GM19397 (cell line): ENCODE measurements around the gene DEFB115.
"Not testable (repeated sequence)": the region's sequence is repeated elsewhere in the genome, so short reads cannot be mapped to it uniquely, and the experiment has no call there.

Source experiments
- ATAC-seq: cut with Tn5 transposase; IDR thresholded peaks from one replicate; pipeline ENCODE4 v1.9.1; 2021; ENCODE audit warnings: mild to moderate bottlenecking, moderate library complexity; ENCODE audit not compliant: unreplicated experiment

The DEFB115 gene, protein sequence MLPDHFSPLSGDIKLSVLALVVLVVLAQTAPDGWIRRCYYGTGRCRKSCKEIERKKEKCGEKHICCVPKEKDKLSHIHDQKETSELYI

DNA sequence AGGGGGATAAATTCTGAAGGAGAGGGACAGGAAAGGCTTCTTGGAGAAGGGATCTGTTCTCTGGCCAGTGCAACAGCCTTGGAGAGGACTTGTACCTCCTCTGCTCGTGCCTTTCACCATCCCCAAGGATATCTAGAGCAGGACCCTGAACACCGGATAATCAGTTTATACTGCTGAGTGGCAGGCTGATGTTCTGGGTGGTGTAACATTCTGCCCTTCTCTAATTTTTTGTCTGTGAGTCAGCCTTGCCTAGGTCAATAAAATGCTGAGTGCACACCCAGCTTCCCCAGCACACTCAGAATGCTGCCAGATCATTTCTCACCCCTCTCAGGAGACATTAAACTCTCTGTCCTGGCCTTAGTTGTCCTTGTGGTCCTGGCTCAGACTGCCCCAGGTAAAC lies at the start of gene DEFB115:
Gene DEFB115 (plus strand): TSS at position 301 of the 400 bp plus-strand sequence. CDS start 0 bp downstream, at position 301.
- no peak for ATAC-seq

GRCh38 chr20:31236953-31237352 lies 20.5 kb upstream of the DEFB115 start:
- no peak for ATAC-seq

GRCh38 chr20:31237763-31238162 lies 19.7 kb upstream of the DEFB115 start:
- ATAC-seq = no peak

DNA sequence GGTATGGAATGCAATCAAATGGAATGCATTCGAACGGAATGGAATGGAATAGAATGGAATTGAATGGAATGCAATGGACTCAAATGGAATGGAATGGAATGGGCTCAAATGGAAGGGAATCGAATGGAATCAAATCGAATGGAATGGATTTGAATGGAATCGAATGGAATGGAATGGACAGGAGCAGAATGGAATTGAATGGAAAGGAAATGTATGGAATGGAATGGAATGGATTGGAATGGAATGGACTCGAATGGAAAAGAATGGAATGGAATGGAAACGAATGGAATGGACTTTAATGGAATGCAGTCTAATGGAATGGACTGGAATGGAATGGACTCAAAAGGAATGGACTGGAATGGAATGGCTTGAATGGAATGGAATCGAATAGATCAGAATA lies 18.3 kb upstream of the DEFB115 start:
- ATAC-seq = no peak

GRCh38 chr20:31256959-31257358 lies 505 bp upstream of the DEFB115 start:
- ATAC-seq = no peak

DNA sequence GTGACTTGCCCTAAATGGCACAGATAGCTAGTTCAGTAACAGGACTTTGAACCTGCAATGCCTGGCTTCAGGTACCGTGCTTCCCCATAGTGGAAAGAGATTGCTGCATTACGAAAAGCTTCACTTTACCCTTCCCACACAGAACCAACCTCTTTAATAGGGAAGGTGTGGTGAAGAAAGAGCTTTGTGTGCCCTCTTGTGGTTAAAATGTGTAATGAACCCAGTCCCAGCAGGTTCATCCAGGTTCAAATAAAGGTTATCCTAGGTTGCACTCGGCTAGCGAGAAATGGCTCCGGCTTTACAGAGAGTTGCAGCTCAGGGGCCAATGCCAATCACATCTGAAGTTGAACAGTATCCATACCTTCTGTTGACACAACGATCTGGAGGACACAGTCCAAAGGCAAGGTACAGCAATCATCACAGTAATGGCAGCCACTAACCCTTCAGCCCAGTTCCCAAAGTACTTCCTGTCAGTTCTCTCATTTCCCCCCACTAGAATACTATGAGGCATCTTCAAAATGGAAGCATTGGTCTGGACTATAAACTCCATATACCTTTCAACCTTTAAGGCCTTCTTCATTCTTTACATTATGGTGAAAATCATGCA lies 3.0 kb downstream of the DEFB115 start:
- ATAC-seq = no peak

DNA sequence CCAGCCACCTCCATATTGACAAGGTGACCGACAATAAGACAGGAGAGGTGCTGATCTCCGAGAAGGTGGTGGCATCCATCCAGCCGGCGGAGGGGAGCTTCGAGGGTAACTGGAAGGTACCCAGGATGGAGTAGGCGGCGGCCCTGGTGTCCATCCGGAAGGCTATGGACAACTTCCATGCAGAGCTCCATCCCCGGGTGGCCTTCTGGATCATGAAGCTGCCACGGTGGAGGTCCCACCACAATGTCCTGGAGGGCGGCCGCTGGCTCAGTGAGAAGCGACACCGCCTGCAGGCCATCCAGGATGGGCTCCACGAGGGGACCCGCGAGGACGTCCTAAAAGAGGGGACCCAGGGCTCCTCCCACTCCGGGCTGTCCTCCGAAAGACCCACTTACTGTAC lies 17.0 kb downstream of the DEFB115 start:
- ATAC-seq = no peak

- no peak for ATAC-seq
These were observed 20.7 kb downstream of the DEFB115 start for GRCh38 chr20:31278178-31278577.

GRCh38 chr20:31284964-31285363 lies 27.5 kb downstream of the DEFB115 start:
- ATAC-seq = not testable (repeated sequence)

DNA sequence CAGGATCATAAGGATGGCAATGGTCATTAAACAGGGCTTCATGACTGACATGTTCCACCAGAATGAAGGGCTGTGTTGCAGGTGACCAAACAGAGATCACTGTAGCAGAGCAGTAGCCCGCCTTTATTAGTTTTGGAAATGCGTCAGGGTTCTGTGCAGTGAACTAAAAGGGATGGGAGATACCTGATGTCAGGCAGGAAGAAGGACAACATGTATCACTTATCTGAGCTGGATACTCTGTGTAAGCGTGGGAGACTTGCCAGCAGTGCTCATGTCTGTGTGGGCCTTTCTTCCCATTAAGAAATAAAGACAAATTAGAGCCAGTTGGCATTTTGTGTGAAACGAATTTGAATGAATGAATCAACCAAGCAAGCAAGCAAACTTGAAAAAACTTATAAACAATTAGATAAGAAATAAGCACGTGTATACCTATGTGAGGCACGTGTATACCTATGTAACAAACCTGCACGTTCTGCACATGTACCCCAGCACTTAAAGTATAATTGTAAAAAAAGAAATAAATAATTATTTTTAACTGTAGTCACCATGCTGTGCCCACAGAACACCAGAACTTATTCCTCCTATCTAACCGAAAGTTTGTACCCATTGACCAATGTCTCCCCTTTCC lies 51.2 kb downstream of the DEFB115 start, which contains the start of gene DEFB116:
Gene DEFB116 (minus strand): TSS at position 51 of the 628 bp plus-strand sequence. CDS start 0 bp downstream, at position 51.
- ATAC-seq = no peak
